MM.1S (cell line): ENCODE results near the gene FBXO44.

Experiments
- DNase-seq: peaks from one replicate; pipeline ENCODE4 v3.0.0-alpha.2; 2015
- H2AFZ ChIP-seq: fragments of 300-600 bp; sonication (generic); 2 replicates; pipeline ENCODE4 v1.6.0; 2016; ENCODE audit warnings: antibody characterized with exemption, low read length
- H3F3A ChIP-seq: fragments of 300-600 bp; sonication (generic); 2 replicates; pipeline ENCODE4 v1.6.1; 2016; ENCODE audit warnings: mild to moderate bottlenecking, antibody characterized with exemption, low read length, moderate library complexity, mixed read lengths; ENCODE audit not compliant: insufficient read depth
- H3K27ac ChIP-seq: fragments of 300-600 bp; sonication (generic); 2 replicates; pipeline ENCODE4 v1.5.1; 2016; ENCODE audit warnings: mild to moderate bottlenecking, low read length
- H3K27me3 ChIP-seq: fragments of 300-600 bp; sonication (generic); replicated peaks from 2 replicates; pipeline ENCODE4 v1.6.0; 2016; ENCODE audit warnings: low read length; ENCODE audit not compliant: insufficient read depth
- H3K36me3 ChIP-seq: fragments of 300-600 bp; sonication (generic); replicated peaks from 2 replicates; pipeline ENCODE4 v1.6.1; 2016; ENCODE audit warnings: mild to moderate bottlenecking, low read length, mixed read lengths; ENCODE audit not compliant: insufficient read depth
- H3K4me1 ChIP-seq: fragments of 300-600 bp; sonication (generic); 2 replicates; pipeline ENCODE4 v1.6.1; 2016; ENCODE audit warnings: low read length, mixed read lengths
- H3K4me2 ChIP-seq: fragments of 300-600 bp; sonication (generic); 2 replicates; pipeline ENCODE4 v1.6.0; 2016; ENCODE audit warnings: low read depth, low read length
- H3K4me3 ChIP-seq: fragments of 300-600 bp; sonication (generic); 2 replicates; pipeline ENCODE4 v1.5.1; 2016; ENCODE audit warnings: low read length, mixed read lengths
- H3K79me2 ChIP-seq: fragments of 300-600 bp; sonication (generic); 2 replicates; pipeline ENCODE4 v1.6.1; 2016; ENCODE audit warnings: mixed run types, low read length, mixed read lengths
- H3K9ac ChIP-seq: fragments of 300-600 bp; sonication (generic); 2 replicates; pipeline ENCODE4 v1.6.1; 2016; ENCODE audit warnings: low read length, mixed read lengths
- H3K9me2 ChIP-seq: fragments of 300-600 bp; sonication (generic); replicated peaks from 2 replicates; pipeline ENCODE4 v1.6.1; 2016; ENCODE audit warnings: mild to moderate bottlenecking, low read length, mixed read lengths; ENCODE audit not compliant: insufficient read depth
- H3K9me3 ChIP-seq: fragments of 300-600 bp; sonication (generic); replicated peaks from 2 replicates; pipeline ENCODE4 v1.6.1; 2016; ENCODE audit warnings: mild to moderate bottlenecking, low read length, mixed read lengths; ENCODE audit not compliant: insufficient read depth
- H4K20me1 ChIP-seq: fragments of 300-600 bp; sonication (generic); 2 replicates; pipeline ENCODE4 v1.6.1; 2016; ENCODE audit warnings: mild to moderate bottlenecking, low read length, moderate library complexity, mixed read lengths; ENCODE audit not compliant: insufficient read depth
- CTCF ChIP-seq: fragments of 300-600 bp; sonication (generic); IDR thresholded peaks from 2 replicates; pipeline ENCODE4 v1.5.1; 2016; ENCODE audit warnings: antibody characterized with exemption, low read length, mixed read lengths
- EZH2 ChIP-seq: fragments of 300-600 bp; sonication (generic); optimal IDR thresholded peaks from 2 replicates; pipeline ENCODE3; 2017; ENCODE audit warnings: low read depth, mild to moderate bottlenecking, antibody characterized with exemption, low read length, mixed read lengths
- EZH2phosphoT487 ChIP-seq: fragments of 300-600 bp; sonication (generic); IDR thresholded peaks from 2 replicates; pipeline ENCODE4 v1.6.1; 2018; ENCODE audit warnings: antibody characterized with exemption, low read length

FBXO44 gene

DNA sequence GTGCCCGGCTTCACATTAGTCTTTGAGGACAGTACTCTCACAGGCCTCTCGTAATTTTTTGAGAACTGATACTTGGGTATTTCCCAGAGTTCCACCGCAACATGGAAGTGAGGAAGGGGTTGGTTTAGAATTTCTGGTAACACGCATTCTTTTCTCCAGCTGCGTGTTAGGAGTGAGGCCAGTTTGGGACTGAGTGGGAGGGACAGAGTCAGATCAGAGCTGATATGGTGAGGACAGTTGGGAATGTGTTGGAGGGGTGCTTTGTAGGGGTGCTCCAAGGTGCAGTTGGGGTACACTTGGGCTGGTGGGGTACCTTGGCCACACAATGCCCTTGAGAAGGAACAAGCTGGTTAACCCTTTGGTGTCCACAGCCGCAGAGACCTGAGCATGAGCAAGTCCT is 16.1 kb downstream of the FBXO44 start:
- Histone ChIP-seq H3K4me1 (no peaks in the 10 kb centered on the region), H3K4me3 (no peak overlapping the region), H3K9ac (no peak overlapping the region), H3F3A (no peaks in the 10 kb centered on the region), H2AFZ (no peak overlapping the region), H3K27ac (no peak overlapping the region), H4K20me1 (no peaks in the 10 kb centered on the region), H3K36me3 (no peaks in the 10 kb centered on the region), H3K9me3 (no peaks in the 10 kb centered on the region), H3K4me2 (no peak overlapping the region), H3K27me3 (no peaks in the 10 kb centered on the region), H3K79me2 (no peaks in the 10 kb centered on the region), H3K9me2 (no peaks in the 10 kb centered on the region)
- TF ChIP-seq CTCF (no peak), EZH2phosphoT487 (no peak), EZH2 (no peak)
- DNase-seq: no peak

- H3K9ac ChIP-seq: no peak overlapping the region
- H3K27me3 ChIP-seq: no peaks in the 10 kb centered on the region
- no peak overlapping the region for H3K4me2 ChIP-seq
- H3F3A ChIP-seq: no peaks in the 10 kb centered on the region
- no peaks in the 10 kb centered on the region for H4K20me1 ChIP-seq
- no peaks in the 10 kb centered on the region for H3K9me2 ChIP-seq
- no peaks in the 10 kb centered on the region for H3K36me3 ChIP-seq
- H3K4me3 ChIP-seq: no peak overlapping the region
- no peaks in the 10 kb centered on the region for H3K4me1 ChIP-seq
- no peak for TF ChIP-seq CTCF
- no peak for TF ChIP-seq EZH2phosphoT487
- TF ChIP-seq EZH2: no peak
- H2AFZ ChIP-seq: no peak overlapping the region
- no peak for DNase-seq
- no peak overlapping the region for H3K27ac ChIP-seq
- H3K79me2 ChIP-seq: no peaks in the 10 kb centered on the region
- H3K9me3 ChIP-seq: no peaks in the 10 kb centered on the region
Observed at GRCh38 chr1:11671205-11671543, 16.5 kb downstream of the FBXO44 start.

DNA sequence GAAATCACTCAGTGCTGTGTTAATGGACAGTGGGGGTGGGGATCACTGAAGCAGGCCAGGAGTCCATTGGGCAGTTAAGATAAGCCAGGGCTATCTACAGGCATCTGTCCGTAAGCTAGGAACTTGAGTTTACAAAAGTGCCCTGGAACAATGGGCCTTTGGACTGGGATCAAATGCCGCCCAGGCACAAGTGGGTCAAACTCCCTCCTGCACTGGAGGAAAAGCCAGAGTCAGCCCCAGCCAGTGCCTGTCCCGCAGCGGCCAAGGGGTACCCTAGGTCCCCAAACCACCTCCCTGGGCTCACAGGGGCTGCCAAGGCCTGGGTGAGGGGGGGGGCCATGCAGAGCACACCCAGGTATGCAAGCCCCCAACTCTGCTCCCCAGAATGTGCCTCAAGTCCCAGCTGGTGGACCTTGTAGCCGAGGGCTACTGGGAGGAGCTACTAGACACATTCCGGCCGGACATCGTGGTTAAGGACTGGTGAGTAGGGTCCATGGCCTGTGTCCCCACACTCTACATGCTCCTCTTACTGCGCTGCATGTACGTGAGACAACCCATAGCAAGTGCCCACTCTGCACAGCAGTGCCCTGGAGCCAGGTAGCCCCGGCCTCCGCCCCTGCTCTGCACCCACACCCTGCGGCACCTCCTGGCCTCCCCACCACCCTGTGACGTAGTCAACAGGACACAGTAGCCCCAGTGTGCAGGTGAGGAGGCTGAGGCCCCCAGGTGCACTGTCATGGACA is 17.0 kb downstream of the FBXO44 start:
- Histone ChIP-seq H3K9ac (no peak overlapping the region), H3K4me2 (no peak overlapping the region), H3K27me3 (no peaks in the 10 kb centered on the region), H2AFZ (no peak overlapping the region), H3K9me3 (no peaks in the 10 kb centered on the region), H3K4me1 (no peaks in the 10 kb centered on the region), H3K4me3 (no peak overlapping the region), H3K9me2 (no peaks in the 10 kb centered on the region), H3K79me2 (no peaks in the 10 kb centered on the region), H3F3A (no peaks in the 10 kb centered on the region), H3K36me3 (no peaks in the 10 kb centered on the region), H3K27ac (no peak overlapping the region), H4K20me1 (no peaks in the 10 kb centered on the region)
- TF ChIP-seq EZH2: no peak
- no peak for DNase-seq

GRCh38 chr1:11673089-11673769 is 18.6 kb downstream of the FBXO44 start:
- H3K4me1 ChIP-seq: no peaks in the 10 kb centered on the region
- H3K9me3 ChIP-seq: no peaks in the 10 kb centered on the region
- H4K20me1 ChIP-seq: no peaks in the 10 kb centered on the region
- no peak overlapping the region for H3K4me2 ChIP-seq
- H3K9ac ChIP-seq: no peak overlapping the region
- no peak for TF ChIP-seq CTCF
- TF ChIP-seq EZH2: no peak
- no peak for TF ChIP-seq EZH2phosphoT487
- H2AFZ ChIP-seq: no peak overlapping the region
- H3K27ac ChIP-seq: no peak overlapping the region
- no peaks in the 10 kb centered on the region for H3K36me3 ChIP-seq
- H3F3A ChIP-seq: no peaks in the 10 kb centered on the region
- DNase-seq: no peak
- H3K27me3 ChIP-seq: no peaks in the 10 kb centered on the region
- no peaks in the 10 kb centered on the region for H3K9me2 ChIP-seq
- H3K4me3 ChIP-seq: no peak overlapping the region
- H3K79me2 ChIP-seq: no peaks in the 10 kb centered on the region
